H1 (cell line): Measurements from ENCODE around the gene CD63. TPM values are rescaled to one million over a fixed set of nuclear protein-coding genes. Genes with fewer than 3 reads are reported as not detected.

Experiments
- BACH1 ChIP-seq: IDR thresholded peaks from 2 replicates; pipeline ENCODE4 v1.6.1; 2012; ENCODE audit warnings: low read length, improper control_type of control experiment
- CBX5 ChIP-seq: fragments of 300-800, 300-1000 bp; sonication (generic); IDR thresholded peaks from 2 replicates; pipeline ENCODE4 v1.7.1; 2016; ENCODE audit warnings: antibody characterized with exemption, low read length, low read depth
- CEBPB ChIP-seq: IDR thresholded peaks from 2 replicates; pipeline ENCODE4 v1.6.1; 2012; ENCODE audit warnings: low read depth, low read length
- CREB1 ChIP-seq: IDR thresholded peaks from 2 replicates; pipeline ENCODE4 v1.6.1; 2012; ENCODE audit warnings: inconsistent platforms
- EP300 ChIP-seq, 2 experiments: IDR thresholded peaks; 1 replicate in 1 of 2; 2 replicates in 1 of 2; pipeline ENCODE4 v1.6.1; 2011 to 2012; ENCODE audit warnings: low read depth in 2 of 2, low read length in 2 of 2, mild to moderate bottlenecking in 2 of 2, borderline replicate concordance in 1 of 2, inconsistent platforms in 1 of 2, moderate library complexity in 1 of 2
- FOSL1 ChIP-seq: IDR thresholded peaks from 2 replicates; pipeline ENCODE4 v1.6.1; 2011; ENCODE audit warnings: mild to moderate bottlenecking, low read depth, low read length, moderate library complexity; ENCODE audit not compliant: insufficient read depth
- RAD21 ChIP-seq, 2 experiments: IDR thresholded peaks in 1 of 2; conservative IDR thresholded peaks in 1 of 2; 2 replicates each; pipeline ENCODE4 v1.6.1; 2011; ENCODE audit warnings: low read depth in 2 of 2, low read length in 2 of 2, improper control_type of control experiment in 1 of 2, inconsistent platforms in 1 of 2, mild to moderate bottlenecking in 1 of 2, moderate library complexity in 1 of 2
- SIX5 ChIP-seq: IDR thresholded peaks from 2 replicates; pipeline ENCODE4 v1.6.1; 2011; ENCODE audit warnings: mild to moderate bottlenecking, low read depth, low read length
- SP1 ChIP-seq: IDR thresholded peaks from 2 replicates; pipeline ENCODE4 v1.6.1; 2011; ENCODE audit warnings: low read depth, low read length
- SUZ12 ChIP-seq: fragments of 200-600 bp; sonication (generic); IDR thresholded peaks from 2 replicates; pipeline ENCODE4 v1.6.1; 2012; ENCODE audit warnings: mild to moderate bottlenecking, inconsistent platforms, low read length, moderate library complexity, mixed read lengths
- TAF7 ChIP-seq: optimal IDR thresholded peaks from 2 replicates; pipeline ENCODE3; 2011; ENCODE audit warnings: low read depth, mild to moderate bottlenecking, inconsistent platforms, low read length, moderate library complexity, borderline replicate concordance
- TEAD4 ChIP-seq: IDR thresholded peaks from 2 replicates; pipeline ENCODE4 v1.6.1; 2012; ENCODE audit warnings: low read depth, low read length, inconsistent platforms, mixed read lengths
- YY1 ChIP-seq: IDR thresholded peaks from 2 replicates; pipeline ENCODE4 v1.6.1; 2011; ENCODE audit warnings: low read depth, mild to moderate bottlenecking, low read length
- ZNF274 ChIP-seq: IDR thresholded peaks from 2 replicates; pipeline ENCODE4 v1.7.0; 2012; ENCODE audit warnings: low read length, borderline replicate concordance; ENCODE audit errors: extremely low read depth
- polyA plus RNA-seq, 7 experiments: library from polyadenylated mRNA; depleted of rRNA in 3 of 7; stranded (reverse) in 5 of 7; unstranded in 2 of 7; fragments of >200 nt in 5 of 7; fragments of 200-250 nt in 2 of 7; gene quantifications; 1 replicate in 5 of 7; 2 replicates in 1 of 7; 4 replicates in 1 of 7; pipeline versions ENCODE4 v1.2.1 to v1.2.3, GENCODE V29; 2011 to 2013; ENCODE audit warnings: missing spikeins in 2 of 7, mixed read lengths in 2 of 7
- total RNA-seq: library from RNA; stranded (reverse); fragmentation: NEBNext Ultra II Directional; extraction: Animal tissue kit (Norgen Biotek cat#: 25700); gene quantifications from 2 replicates; pipeline ENCODE4 v1.2.1, GENCODE V29; 2021
- TF ChIP-seq, protein P1 (sequence below): IDR thresholded peaks from 2 replicates; pipeline ENCODE4 v1.6.1; 2011; ENCODE audit warnings: low read depth, mild to moderate bottlenecking, low read length; ENCODE audit not compliant: insufficient read depth

Gene CD63
- total and polyA plus RNA-seq, 2 of the 8 experiments (the other 6 are each of a cell fraction or from before 2014, with no cell fraction given) = 440 to 526 TPM

DNA sequence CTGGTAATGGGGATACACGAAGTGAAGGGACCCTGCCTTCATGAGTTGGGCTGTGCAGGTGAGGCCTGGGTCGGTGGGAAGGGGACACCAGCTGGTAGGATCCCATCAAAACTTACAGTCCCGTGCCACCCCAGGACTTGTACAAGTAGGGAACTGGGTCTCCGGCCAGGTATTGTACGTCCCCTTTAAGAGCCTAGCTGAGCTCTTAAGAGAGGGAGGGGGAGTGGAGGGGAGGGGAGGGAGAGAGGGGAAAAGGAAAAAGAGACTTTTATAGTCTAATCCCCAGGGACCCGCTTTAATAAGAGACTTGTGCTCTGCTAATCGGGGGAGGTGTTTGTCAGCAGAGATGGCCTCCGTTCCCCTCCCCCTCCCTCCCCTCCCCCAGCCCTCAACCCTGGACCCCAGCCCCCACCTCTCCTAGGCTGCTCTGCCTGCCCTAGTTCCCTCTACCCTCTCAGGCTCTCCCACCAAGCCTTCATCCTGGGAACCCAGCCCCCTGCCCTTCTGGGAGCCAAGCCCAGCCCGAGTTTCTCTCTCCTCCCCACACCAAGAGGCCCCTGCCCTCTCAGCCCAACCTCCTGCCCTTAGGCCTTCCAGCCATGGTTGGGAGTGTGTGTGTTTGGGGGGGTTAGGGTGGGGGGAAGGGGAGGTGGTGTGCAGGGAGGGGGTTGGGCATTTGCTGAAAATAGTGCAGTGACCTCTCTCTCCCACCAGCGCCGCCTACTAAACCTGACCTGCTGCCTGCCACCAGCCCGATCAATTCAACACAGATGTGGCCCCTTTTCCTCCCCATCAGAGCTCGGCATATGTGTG is 16.8 kb upstream of the CD63 start (continued):
- TF ChIP-seq TEAD4 (no peak), CBX5 (no peak), CREB1 (no peak), TAF7 (no peak), FOSL1 (no peak), SIX5 (no peak), EP300 (IDR thresholded peaks at IDR 0.05; ENCODE audit: borderline replicate concordance in 1 of 2, low read depth in 2 of 2, low read length in 2 of 2) (peak in 1 of 2 experiments; percentile 23; a peak in 1 of 3 replicates), BACH1 (no peak), ZNF274 (no peak), SUZ12 (no peak), YY1 (no peak), SP1 (peak; percentile 76; the same call in 1 of the 2 replicates), RAD21 (IDR thresholded peaks at IDR 0.05 in 1 of 2, conservative IDR thresholded peaks at IDR 0.05 in 1 of 2; ENCODE audit: low read depth in 2 of 2, low read length in 2 of 2) (no peak), CEBPB (no peak)
- TF ChIP-seq, protein P1, sequence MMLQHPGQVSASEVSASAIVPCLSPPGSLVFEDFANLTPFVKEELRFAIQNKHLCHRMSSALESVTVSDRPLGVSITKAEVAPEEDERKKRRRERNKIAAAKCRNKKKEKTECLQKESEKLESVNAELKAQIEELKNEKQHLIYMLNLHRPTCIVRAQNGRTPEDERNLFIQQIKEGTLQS = no peak
